ENCODE results near the gene ENG. TPM values are rescaled to one million over a fixed set of nuclear protein-coding genes. Genes with fewer than 3 reads are reported as not detected.

Gene ENG
- total RNA-seq, 1 donor from 2014 or later = 323 TPM

DNA sequence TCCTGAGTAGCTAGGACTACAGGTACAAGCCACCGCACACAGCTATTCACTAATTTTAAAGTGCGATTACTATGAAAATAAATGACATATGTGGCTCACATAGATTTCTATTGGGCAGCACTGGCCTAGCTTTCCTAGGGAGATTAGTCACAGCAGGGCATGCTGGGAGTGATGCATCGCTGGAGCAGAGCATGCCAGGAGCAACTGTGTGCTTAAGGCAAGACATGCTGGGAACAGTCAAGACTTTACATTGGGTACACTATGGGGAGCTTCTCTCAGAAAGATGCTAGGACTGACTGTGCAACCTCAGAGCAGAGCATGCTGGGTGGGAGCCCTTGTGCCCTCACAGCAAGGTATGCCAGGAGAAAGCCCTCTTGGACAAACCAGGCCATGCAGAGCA, 35.6 kb upstream of the ENG start:
- intact Hi-C loops (cut with DNase I) = no loop called here
- Histone ChIP-seq H3K9me3 (no peaks in the 10 kb centered on the region), H3K27ac (no peak overlapping the region), H3K36me3 (peaks cover 96% of the 10 kb centered on the region), H3K4me1 (peaks cover under 1% of the 10 kb centered on the region), H3K4me3 (no peak overlapping the region), H3K27me3 (ENCODE audit: low read depth) (no peaks in the 10 kb centered on the region)
- ATAC-seq (no peak), DNase-seq (no peak)
- TF ChIP-seq CTCF (IDR thresholded peaks at IDR 0.05) = no peak

DNA sequence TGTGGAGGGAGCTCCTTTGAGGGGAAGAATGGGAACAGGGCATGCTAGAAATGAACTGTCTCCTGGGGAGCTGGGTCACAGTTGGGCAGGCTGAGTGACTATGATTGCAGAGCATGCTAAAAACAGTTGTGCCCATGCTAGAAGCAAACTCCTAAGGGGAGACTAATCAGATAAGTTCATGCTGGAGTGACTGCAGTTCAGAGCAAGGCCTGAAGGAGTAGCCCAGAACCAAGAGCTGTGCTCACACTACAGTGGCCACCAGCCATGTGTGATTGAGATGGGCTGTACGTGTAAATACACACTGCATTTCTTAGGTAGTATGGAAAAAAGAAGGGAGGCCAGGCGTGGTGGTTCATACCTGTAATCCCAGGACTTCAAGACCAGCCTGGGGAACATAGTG, 33.3 kb upstream of the ENG start:
- H3K4me1 ChIP-seq = peaks cover 8% of the 10 kb centered on the region
- H3K36me3 ChIP-seq = peaks cover 79% of the 10 kb centered on the region
- H3K4me3 ChIP-seq = no peak overlapping the region
- H3K9me3 ChIP-seq = no peaks in the 10 kb centered on the region
- no peak for ATAC-seq
- no peak for DNase-seq
- H3K27ac ChIP-seq = no peak overlapping the region
- intact Hi-C loops (cut with DNase I) = no loop called here
- TF ChIP-seq CTCF (IDR thresholded peaks at IDR 0.05) = no peak
- no peaks in the 10 kb centered on the region for H3K27me3 ChIP-seq (ENCODE audit: low read depth)

DNA sequence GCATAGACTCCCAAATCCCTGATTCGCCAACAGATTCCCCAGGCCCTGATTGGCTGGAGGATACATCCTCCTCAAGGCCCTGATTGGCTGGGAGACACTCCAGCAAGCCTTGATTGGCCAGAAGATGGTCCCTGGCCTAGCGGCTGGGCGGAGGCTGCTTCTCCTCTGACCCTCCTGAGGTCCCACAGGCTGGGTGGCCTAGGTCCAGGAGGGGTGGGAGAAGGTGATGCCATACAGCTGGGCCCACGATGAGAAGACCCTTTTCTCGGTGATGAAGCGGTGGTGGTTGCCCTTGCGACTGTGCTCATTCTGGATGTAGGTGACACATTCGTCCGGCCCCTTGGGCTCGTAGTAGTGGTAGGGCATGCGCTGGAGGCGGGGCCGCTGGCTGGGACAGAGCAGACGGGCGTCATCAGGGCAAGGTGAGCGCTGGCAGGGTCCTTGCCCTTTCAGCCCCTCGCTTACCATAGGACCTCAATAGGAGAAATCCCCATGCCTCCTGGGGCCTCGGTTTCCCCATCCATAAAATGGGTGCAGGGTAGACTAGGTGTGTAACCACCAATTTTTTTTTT, 32.0 kb upstream of the ENG start:
- Histone ChIP-seq H3K27ac (no peak overlapping the region), H3K4me1 (peaks cover 8% of the 10 kb centered on the region), H3K36me3 (peaks cover 68% of the 10 kb centered on the region), H3K4me3 (no peak overlapping the region), H3K27me3 (ENCODE audit: low read depth) (no peaks in the 10 kb centered on the region), H3K9me3 (no peaks in the 10 kb centered on the region)
- TF ChIP-seq CTCF (IDR thresholded peaks at IDR 0.05) = no peak
- intact Hi-C loops (cut with DNase I) = no loop called here
- no peak for ATAC-seq
- no peak for DNase-seq

GRCh38 chr9:127885508-127886281, 31.2 kb upstream of the ENG start:
- peaks cover 8% of the 10 kb centered on the region for H3K4me1 ChIP-seq
- no peak overlapping the region for H3K27ac ChIP-seq
- intact Hi-C loops (cut with DNase I) = no loop called here
- no peak overlapping the region for H3K4me3 ChIP-seq
- no peaks in the 10 kb centered on the region for H3K9me3 ChIP-seq
- DNase-seq (no peak), ATAC-seq (no peak)
- no peak for TF ChIP-seq CTCF (IDR thresholded peaks at IDR 0.05)
- peaks cover 62% of the 10 kb centered on the region for H3K36me3 ChIP-seq
- no peaks in the 10 kb centered on the region for H3K27me3 ChIP-seq (ENCODE audit: low read depth)

- no peaks in the 10 kb centered on the region for H3K27me3 ChIP-seq (ENCODE audit: low read depth)
- peak overlapping the region; percentile 31 for H3K27ac ChIP-seq
- DNase-seq (no peak), ATAC-seq (no peak)
- no peak overlapping the region for H3K4me3 ChIP-seq
- H3K4me1 ChIP-seq = peaks cover 8% of the 10 kb centered on the region
- H3K9me3 ChIP-seq = no peaks in the 10 kb centered on the region
- intact Hi-C loops (cut with DNase I) = no loop called here
- peaks cover 55% of the 10 kb centered on the region for H3K36me3 ChIP-seq
- TF ChIP-seq CTCF (IDR thresholded peaks at IDR 0.05) = no peak
These were observed 30.6 kb upstream of the ENG start for GRCh38 chr9:127884976-127885490.
